ENCODE measurements around the gene KIAA0232.

Gene KIAA0232

GRCh38 chr4:6749340-6750171 is 33.0 kb upstream of the KIAA0232 start:
- ChIA-PET CTCF (no interaction called here), POLR2A (interaction anchor here (0.6 kb wide), 1 partner anchor 109 kb away, joined by 3 read pairs; no protein-coding TSS in a partner anchor)
- TF ChIP-seq TARDBP (IDR thresholded peaks at IDR 0.05) (no peak), ELF4 (IDR thresholded peaks at IDR 0.05) (no peak), ZNF384 (IDR thresholded peaks at IDR 0.05) (no peak)
- DNase-seq (ENCODE audit: extremely low spot score) = no peak

DNA sequence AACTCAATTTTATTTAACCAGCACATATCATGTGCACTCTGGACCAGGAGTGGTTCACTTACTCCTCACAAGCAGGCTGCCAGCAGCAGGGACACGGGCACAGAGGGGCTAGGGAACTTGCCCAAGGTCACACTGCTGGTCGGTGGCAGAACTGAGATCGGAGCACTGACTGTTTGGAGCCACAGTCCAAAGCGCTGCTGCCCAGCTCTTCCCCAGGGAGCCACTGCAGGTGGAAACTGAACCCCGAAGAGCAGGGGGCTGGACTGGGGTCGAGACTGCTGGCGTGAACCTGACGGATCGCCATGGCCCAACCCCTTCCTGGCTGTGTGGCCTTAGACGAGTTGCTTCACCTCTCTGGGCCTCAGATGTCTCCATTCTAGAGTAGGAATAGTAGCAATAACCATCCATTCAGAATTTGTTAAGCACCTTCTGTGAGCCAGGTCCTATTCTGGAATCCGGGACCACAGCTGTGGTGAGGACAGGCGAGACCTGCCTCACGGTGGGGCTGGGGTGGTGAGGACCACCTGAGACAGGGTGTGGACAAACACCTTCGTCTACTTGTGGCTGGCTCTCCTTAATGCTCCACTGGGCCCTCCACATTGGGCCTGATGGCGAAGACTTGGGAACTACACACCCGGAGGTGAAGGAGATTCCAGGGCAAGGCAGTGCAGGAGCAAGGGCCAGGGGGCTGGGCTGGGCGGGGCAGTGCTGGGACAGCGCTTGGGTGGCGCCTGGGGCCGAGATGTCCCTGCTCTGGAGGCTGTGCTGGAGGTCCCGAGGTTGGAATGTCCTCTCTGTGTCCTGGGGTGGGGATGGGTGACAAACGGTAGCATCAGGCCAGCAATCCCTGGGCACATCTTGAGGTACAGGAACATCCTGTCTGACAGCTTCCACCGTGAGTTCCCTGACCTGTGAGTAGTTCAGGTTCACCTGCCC is 32.0 kb upstream of the KIAA0232 start:
- ChIA-PET CTCF (no interaction called here), POLR2A (interaction anchor here (0.6 to 1.0 kb wide), 2 partner anchors 30 to 110 kb away, joined by 3 read pairs; no protein-coding TSS in a partner anchor)
- no peak for TF ChIP-seq SP1 (IDR thresholded peaks at IDR 0.05)
- no peak for TF ChIP-seq TARDBP (IDR thresholded peaks at IDR 0.05)
- DNase-seq (ENCODE audit: extremely low spot score) = no peak

DNA sequence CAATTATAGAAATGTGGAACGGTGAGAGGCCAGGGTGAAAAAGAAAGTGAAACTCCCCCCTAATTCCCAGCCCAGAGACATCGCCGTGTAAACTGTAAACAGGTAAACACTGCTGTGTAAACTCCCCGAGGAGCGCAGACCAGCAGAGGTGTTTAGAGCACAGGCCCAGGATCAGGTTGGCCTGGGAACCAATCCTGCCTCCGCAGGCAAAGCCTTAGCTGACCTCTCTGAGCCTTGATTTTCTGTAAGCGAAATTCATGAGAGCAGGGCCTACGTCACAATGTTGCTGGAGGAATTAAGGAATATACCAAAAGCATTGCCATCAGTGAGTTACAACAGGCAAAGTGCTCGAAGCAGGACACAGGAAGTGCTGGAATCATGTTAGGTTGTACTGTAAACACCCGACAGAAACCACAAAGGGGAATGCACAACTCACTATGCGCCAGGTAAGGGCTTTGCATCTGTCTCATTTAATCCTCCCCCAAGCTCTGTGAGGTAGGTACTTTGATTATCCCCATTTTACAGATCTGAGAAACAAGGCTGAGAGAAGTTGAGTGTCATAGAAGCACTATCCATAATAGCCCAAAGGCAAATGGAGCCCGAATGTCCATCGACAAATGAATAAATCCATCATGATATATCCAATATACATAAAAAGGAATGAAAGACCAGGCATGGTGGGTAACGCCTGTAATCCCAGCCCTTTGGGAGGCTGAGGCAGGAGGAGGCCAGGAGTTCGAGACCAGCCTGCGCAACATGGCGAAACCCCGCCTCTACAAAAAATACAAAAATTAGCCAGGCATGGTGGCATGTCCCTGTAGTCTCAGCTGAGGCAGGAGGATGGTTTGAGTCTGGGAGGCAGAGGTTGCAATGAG is 30.7 kb upstream of the KIAA0232 start:
- DNase-seq (ENCODE audit: extremely low spot score) = no peak
- ChIA-PET CTCF (no interaction called here), POLR2A (interaction anchor here (1.0 kb wide), 1 partner anchor 29 kb away, joined by 3 read pairs; no protein-coding TSS in a partner anchor)
- no peak for TF ChIP-seq ARNT (IDR thresholded peaks at IDR 0.05)

DNA sequence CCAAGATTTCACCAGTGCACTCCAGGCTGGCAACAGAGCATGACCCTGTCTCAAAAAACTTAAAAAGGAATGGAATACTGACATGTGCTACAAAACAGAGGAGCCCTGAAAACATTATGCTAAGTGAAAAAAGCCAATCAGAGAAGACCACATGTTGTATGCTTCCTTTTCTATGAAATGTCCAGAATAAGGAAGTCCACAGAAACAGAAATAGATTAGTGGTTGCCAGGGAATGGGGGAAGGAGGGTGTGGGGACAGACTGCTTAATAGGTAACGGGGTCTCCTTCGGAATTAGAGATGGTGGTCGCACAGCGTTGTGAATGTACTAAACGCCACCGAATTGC is 30.1 kb upstream of the KIAA0232 start:
- DNase-seq (ENCODE audit: extremely low spot score) = no peak

GRCh38 chr4:6753103-6753560 is 29.4 kb upstream of the KIAA0232 start:
- ChIA-PET POLR2A (no interaction called here), CTCF (no interaction called here)
- DNase-seq (ENCODE audit: extremely low spot score) = no peak
- TF ChIP-seq FOXM1 (IDR thresholded peaks at IDR 0.05; ENCODE audit: borderline replicate concordance) = no peak
- TF ChIP-seq SP1 (IDR thresholded peaks at IDR 0.05) = no peak
- no peak for TF ChIP-seq L3MBTL2 (conservative IDR thresholded peaks at IDR 0.05)

More for the DNA sequence above, 30.1 kb upstream of the KIAA0232 start:
- ChIA-PET CTCF (no interaction called here), POLR2A (no interaction called here)
- TF ChIP-seq ELF4 (IDR thresholded peaks at IDR 0.05) = no peak
- no peak for TF ChIP-seq ZNF384 (IDR thresholded peaks at IDR 0.05)
- TF ChIP-seq LEF1 (IDR thresholded peaks at IDR 0.05; ENCODE audit: borderline replicate concordance) = no peak
- no peak for TF ChIP-seq ARNT (IDR thresholded peaks at IDR 0.05)
- no peak for TF ChIP-seq HDGF (IDR thresholded peaks at IDR 0.05; ENCODE audit: borderline replicate concordance)
- TF ChIP-seq SUZ12 (IDR thresholded peaks at IDR 0.05) = no peak
- TF ChIP-seq SP1 (IDR thresholded peaks at IDR 0.05) = no peak
- no peak for TF ChIP-seq FOXK2 (IDR thresholded peaks at IDR 0.05)
- no peak for TF ChIP-seq TARDBP (IDR thresholded peaks at IDR 0.05)
- no peak for TF ChIP-seq NFRKB (IDR thresholded peaks at IDR 0.05)
- TF ChIP-seq FOXM1 (IDR thresholded peaks at IDR 0.05; ENCODE audit: borderline replicate concordance) = no peak
- no peak for TF ChIP-seq CTBP1 (IDR thresholded peaks at IDR 0.05; ENCODE audit: borderline replicate concordance)
- no peak for TF ChIP-seq L3MBTL2 (conservative IDR thresholded peaks at IDR 0.05)
- TF ChIP-seq BHLHE40 (IDR thresholded peaks at IDR 0.05; ENCODE audit: borderline replicate concordance) = no peak
- no peak for TF ChIP-seq FOXA1 (IDR thresholded peaks at IDR 0.05)
- TF ChIP-seq, protein P1, sequence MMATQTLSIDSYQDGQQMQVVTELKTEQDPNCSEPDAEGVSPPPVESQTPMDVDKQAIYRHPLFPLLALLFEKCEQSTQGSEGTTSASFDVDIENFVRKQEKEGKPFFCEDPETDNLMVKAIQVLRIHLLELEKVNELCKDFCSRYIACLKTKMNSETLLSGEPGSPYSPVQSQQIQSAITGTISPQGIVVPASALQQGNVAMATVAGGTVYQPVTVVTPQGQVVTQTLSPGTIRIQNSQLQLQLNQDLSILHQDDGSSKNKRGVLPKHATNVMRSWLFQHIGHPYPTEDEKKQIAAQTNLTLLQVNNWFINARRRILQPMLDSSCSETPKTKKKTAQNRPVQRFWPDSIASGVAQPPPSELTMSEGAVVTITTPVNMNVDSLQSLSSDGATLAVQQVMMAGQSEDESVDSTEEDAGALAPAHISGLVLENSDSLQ (IDR thresholded peaks at IDR 0.05) = no peak

GRCh38 chr4:6753891-6754290 is 28.6 kb upstream of the KIAA0232 start:
- DNase-seq (ENCODE audit: extremely low spot score) = no peak
- POLR2A ChIA-PET = no interaction called here
- no peak for TF ChIP-seq ZNF384 (IDR thresholded peaks at IDR 0.05)
- TF ChIP-seq SP1 (IDR thresholded peaks at IDR 0.05) = no peak
- no peak for TF ChIP-seq SUZ12 (IDR thresholded peaks at IDR 0.05)
- TF ChIP-seq FOXA1 (IDR thresholded peaks at IDR 0.05) = no peak
- no peak for TF ChIP-seq L3MBTL2 (conservative IDR thresholded peaks at IDR 0.05)
- TF ChIP-seq, protein P1 (IDR thresholded peaks at IDR 0.05) = no peak
- no peak for TF ChIP-seq NFRKB (IDR thresholded peaks at IDR 0.05)
- TF ChIP-seq BHLHE40 (IDR thresholded peaks at IDR 0.05; ENCODE audit: borderline replicate concordance) = no peak
- no peak for TF ChIP-seq HDGF (IDR thresholded peaks at IDR 0.05; ENCODE audit: borderline replicate concordance)
- TF ChIP-seq FOXM1 (IDR thresholded peaks at IDR 0.05; ENCODE audit: borderline replicate concordance) = no peak
- TF ChIP-seq ARNT (IDR thresholded peaks at IDR 0.05) = no peak
- no peak for TF ChIP-seq TARDBP (IDR thresholded peaks at IDR 0.05)
- CTCF ChIA-PET = no interaction called here

Measured in HEK293T (cell line).